Activated CD4-positive, CD25-positive, alpha-beta regulatory T cell (primary cell): Measurements from ENCODE around the gene SOX5.

Source experiments
- DNase-seq, 4 experiments: peaks; one replicate each; lab custom pipeline; 2025; lab: John Stamatoyannopoulos, UW

SOX5 gene

GRCh38 chr12:23684121-23684520 lies 265.3 kb downstream of the SOX5 start:
- no peak for DNase-seq

GRCh38 chr12:23681237-23681636 lies 268.2 kb downstream of the SOX5 start:
- DNase-seq = no peak

- no peak for DNase-seq
Observed at GRCh38 chr12:23674064-23674463, 275.4 kb downstream of the SOX5 start.

GRCh38 chr12:23671881-23672280 lies 277.6 kb downstream of the SOX5 start:
- no peak for DNase-seq

- DNase-seq = no peak
Observed at GRCh38 chr12:23670684-23671083, 278.8 kb downstream of the SOX5 start.

GRCh38 chr12:23669691-23670090 lies 279.8 kb downstream of the SOX5 start:
- DNase-seq = no peak

GRCh38 chr12:23666866-23667265 lies 282.6 kb downstream of the SOX5 start:
- no peak for DNase-seq

GRCh38 chr12:23662966-23663365 lies 286.5 kb downstream of the SOX5 start:
- no peak for DNase-seq

GRCh38 chr12:23659131-23659530 lies 290.3 kb downstream of the SOX5 start:
- DNase-seq = no peak

GRCh38 chr12:23657598-23657997 lies 291.9 kb downstream of the SOX5 start:
- no peak for DNase-seq

GRCh38 chr12:23655884-23656283 lies 293.6 kb downstream of the SOX5 start:
- DNase-seq = no peak

GRCh38 chr12:23655112-23655511 lies 294.4 kb downstream of the SOX5 start:
- DNase-seq = no peak

GRCh38 chr12:23648546-23648945 lies 300.9 kb downstream of the SOX5 start:
- DNase-seq = no peak

- DNase-seq = no peak
Observed at GRCh38 chr12:23640754-23641153, 308.7 kb downstream of the SOX5 start.

- no peak for DNase-seq
Observed at GRCh38 chr12:23634344-23634743, 315.1 kb downstream of the SOX5 start.

- DNase-seq = no peak
Observed at GRCh38 chr12:23631786-23632377, 317.6 kb downstream of the SOX5 start.

GRCh38 chr12:23630524-23630923 lies 318.9 kb downstream of the SOX5 start:
- DNase-seq = no peak

GRCh38 chr12:23628806-23629205 lies 320.7 kb downstream of the SOX5 start:
- DNase-seq = no peak

- no peak for DNase-seq
Observed at GRCh38 chr12:23626791-23627190, 322.7 kb downstream of the SOX5 start.

- no peak for DNase-seq
Observed at GRCh38 chr12:23621900-23622299, 327.6 kb downstream of the SOX5 start.

GRCh38 chr12:23618718-23619117 lies 330.8 kb downstream of the SOX5 start:
- DNase-seq = no peak

GRCh38 chr12:23617749-23618148 lies 331.7 kb downstream of the SOX5 start:
- DNase-seq = no peak

- no peak for DNase-seq
Observed at GRCh38 chr12:23614280-23614679, 335.2 kb downstream of the SOX5 start.

- no peak for DNase-seq
Observed at GRCh38 chr12:23611320-23611719, 338.1 kb downstream of the SOX5 start.

- DNase-seq = no peak
Observed at GRCh38 chr12:23600919-23601318, 348.6 kb downstream of the SOX5 start.
